ENCODE measurements around the gene NEO1. TPM values are rescaled to one million over a fixed set of nuclear protein-coding genes. Genes with fewer than 3 reads are reported as not detected.

Gene NEO1
- total RNA-seq, 2 donors from 2014 or later = 14.4 to 15.9 TPM

GRCh38 chr15:73331501-73331900, 279.2 kb downstream of the NEO1 start:
- no peak for TF ChIP-seq CTCF (IDR thresholded peaks at IDR 0.05)
- no peak overlapping the region for H3K27ac ChIP-seq
- H3K4me3 ChIP-seq = no peak overlapping the region
- peaks cover 4% of the 10 kb centered on the region for H3K36me3 ChIP-seq
- no peaks in the 10 kb centered on the region for H3K9me3 ChIP-seq
- no peak for DNase-seq (ENCODE audit: low spot score)
- H3K4me1 ChIP-seq = peaks cover 0 to 14% of the 10 kb centered on the region in 2 donors
- no peaks in the 10 kb centered on the region for H3K27me3 ChIP-seq

GRCh38 chr15:73331991-73332925, 280.0 kb downstream of the NEO1 start:
- TF ChIP-seq CTCF (IDR thresholded peaks at IDR 0.05) = no peak
- no peaks in the 10 kb centered on the region for H3K9me3 ChIP-seq
- H3K4me3 ChIP-seq = no peak overlapping the region
- DNase-seq (ENCODE audit: low spot score) = no peak
- H3K36me3 ChIP-seq = peaks cover 4% of the 10 kb centered on the region
- peaks cover 0 to 14% of the 10 kb centered on the region in 2 donors for H3K4me1 ChIP-seq
- no peaks in the 10 kb centered on the region for H3K27me3 ChIP-seq
- no peak overlapping the region for H3K27ac ChIP-seq

GRCh38 chr15:73333001-73333400, 280.7 kb downstream of the NEO1 start:
- Histone ChIP-seq H3K9me3 (no peaks in the 10 kb centered on the region), H3K27me3 (no peaks in the 10 kb centered on the region), H3K27ac (no peak overlapping the region), H3K4me3 (no peak overlapping the region), H3K4me1 (peaks cover 0 to 14% of the 10 kb centered on the region in 2 donors), H3K36me3 (peaks cover 4% of the 10 kb centered on the region)
- TF ChIP-seq CTCF (IDR thresholded peaks at IDR 0.05) = no peak
- no peak for DNase-seq (ENCODE audit: low spot score)

- Histone ChIP-seq H3K9me3 (no peaks in the 10 kb centered on the region), H3K4me3 (no peak overlapping the region), H3K27ac (no peak overlapping the region), H3K27me3 (no peaks in the 10 kb centered on the region), H3K36me3 (peaks cover 3% of the 10 kb centered on the region), H3K4me1 (peaks cover 0 to 14% of the 10 kb centered on the region in 2 donors)
- TF ChIP-seq CTCF (IDR thresholded peaks at IDR 0.05) = no peak
- no peak for DNase-seq (ENCODE audit: low spot score)
Measured at GRCh38 chr15:73334086-73334485, 281.8 kb downstream of the NEO1 start.

- no peak for DNase-seq (ENCODE audit: low spot score)
- Histone ChIP-seq H3K36me3 (no peaks in the 10 kb centered on the region), H3K4me1 (peaks cover 0 to 13% of the 10 kb centered on the region in 2 donors)
Measured at GRCh38 chr15:73335026-73335425, 282.8 kb downstream of the NEO1 start.

More at GRCh38 chr15:73335026-73335425, 282.8 kb downstream of the NEO1 start:
- no peaks in the 10 kb centered on the region for H3K27me3 ChIP-seq
- no peak overlapping the region for H3K4me3 ChIP-seq
- no peaks in the 10 kb centered on the region for H3K9me3 ChIP-seq
- no peak for TF ChIP-seq CTCF (IDR thresholded peaks at IDR 0.05)
- H3K27ac ChIP-seq = no peak overlapping the region

Measured in right atrium auricular region (tissue), 2 donors.